Thyroid gland (tissue), 4 donors: ENCODE measurements around the gene ST8SIA5. TPM values are rescaled to one million over a fixed set of nuclear protein-coding genes. Genes with fewer than 3 reads are reported as not detected.

Experiments
- DNase-seq, 2 donors: peaks; one replicate each; pipeline ENCODE4 v3.0.0-alpha.2; 2019
- H3K27ac ChIP-seq, 3 donors: fragments of 200-600 bp; sonication (generic); 1 replicate in 2 of 3; 2 replicates in 1 of 3; pipeline ENCODE4 v1.5.1; 2016 to 2019; ENCODE audit warnings: mild to moderate bottlenecking in 1 of 3, moderate library complexity in 1 of 3
- H3K27me3 ChIP-seq: fragments of 200-600 bp; sonication (generic); one replicate; pipeline ENCODE4 v1.5.1; 2019
- H3K36me3 ChIP-seq, 2 donors: fragments of 200-600 bp; sonication (generic); one replicate each; pipeline ENCODE4 v1.5.1; 2016 to 2019
- H3K4me1 ChIP-seq, 2 donors: fragments of 200-600 bp; sonication (generic); one replicate each; pipeline ENCODE4 v1.5.1; 2017 to 2019
- H3K4me3 ChIP-seq, 3 donors: fragments of 200-600 bp; sonication (generic); replicated peaks in 1 of 3; 1 replicate in 2 of 3; 2 replicates in 1 of 3; pipeline ENCODE4 v1.5.1; 2016; ENCODE audit warnings: mild to moderate bottlenecking in 1 of 3
- H3K9me3 ChIP-seq: fragments of 200-600 bp; sonication (generic); one replicate; pipeline ENCODE4 v1.5.1; 2017
- CTCF ChIP-seq, 6 experiments: fragments of 200-600 bp in 3 of 6; fragments of 450-650 bp in 3 of 6; sonication (generic) in 3 of 6; IDR thresholded peaks; one replicate each; pipeline ENCODE4 v1.5.1; 2016 to 2019; ENCODE audit warnings: antibody characterized with exemption in 6 of 6, mild to moderate bottlenecking in 2 of 6, inconsistent platforms in 1 of 6, moderate library complexity in 1 of 6
- POLR2A ChIP-seq, 2 donors: fragments of 450-650 bp; IDR thresholded peaks; one replicate each; pipeline ENCODE4 v1.6.1; 2017; ENCODE audit warnings: antibody characterized with exemption in 2 of 2, mild to moderate bottlenecking in 2 of 2, moderate library complexity in 1 of 2
- WGBS, 2 donors: methylation state at CpG; one replicate each; pipeline ENCODE4 v1.1.5; 2017; 5-methylcytosine and 5-hydroxymethylcytosine counted together
- intact Hi-C: fragments of 100-400 bp; cut with DNase I; formaldehyde crosslinking; loops from one replicate; pipeline ENCODE4 v1.15.1; 2023
- total RNA-seq, 4 donors: library from RNA; depleted of rRNA; stranded (reverse); fragments of >200 nt; gene quantifications; one replicate each; pipeline ENCODE4 v1.2.3, GENCODE V29; 2016

ST8SIA5 gene
- total RNA-seq, 4 donors from 2014 or later: 0.04 to 1.2 (median 0.24) TPM; not detected in 1

GRCh38 chr18:46716827-46717226 is 40.0 kb downstream of the ST8SIA5 start:
- no peaks in the 10 kb centered on the region for H3K36me3 ChIP-seq
- TF ChIP-seq POLR2A (IDR thresholded peaks at IDR 0.05) (no peak), CTCF (IDR thresholded peaks at IDR 0.05) (no peak)
- intact Hi-C loops: no loop called here
- H3K27me3 ChIP-seq: no peaks in the 10 kb centered on the region
- no peak overlapping the region for H3K4me3 ChIP-seq
- DNase-seq: no peak
- WGBS, 2 donors: 77 to 78% methylated on average over 2 of the region's 2 CpGs
- no peak overlapping the region for H3K27ac ChIP-seq
- H3K4me1 ChIP-seq: no peaks in the 10 kb centered on the region
- H3K9me3 ChIP-seq: no peaks in the 10 kb centered on the region

- intact Hi-C loops: no loop called here
- no peak for TF ChIP-seq CTCF (IDR thresholded peaks at IDR 0.05)
- TF ChIP-seq POLR2A (IDR thresholded peaks at IDR 0.05): no peak
- Histone ChIP-seq H3K27me3 (no peaks in the 10 kb centered on the region), H3K4me3 (no peak overlapping the region), H3K9me3 (no peaks in the 10 kb centered on the region), H3K4me1 (no peaks in the 10 kb centered on the region), H3K27ac (no peak overlapping the region), H3K36me3 (no peaks in the 10 kb centered on the region)
- WGBS, 2 donors: 85 to 93% methylated on average over 5 of the region's 5 CpGs
- DNase-seq: no peak
These were observed 40.5 kb downstream of the ST8SIA5 start for GRCh38 chr18:46716336-46716735.

GRCh38 chr18:46715062-46715461 is 41.8 kb downstream of the ST8SIA5 start:
- Histone ChIP-seq H3K9me3 (no peaks in the 10 kb centered on the region), H3K36me3 (no peaks in the 10 kb centered on the region), H3K27me3 (no peaks in the 10 kb centered on the region), H3K27ac (no peak overlapping the region), H3K4me1 (no peaks in the 10 kb centered on the region), H3K4me3 (no peak overlapping the region)
- DNase-seq: no peak
- WGBS, 2 donors: 56 to 64% methylated on average over 5 of the region's 5 CpGs
- intact Hi-C loops: no loop called here
- TF ChIP-seq CTCF (IDR thresholded peaks at IDR 0.05): no peak
- no peak for TF ChIP-seq POLR2A (IDR thresholded peaks at IDR 0.05)

DNA sequence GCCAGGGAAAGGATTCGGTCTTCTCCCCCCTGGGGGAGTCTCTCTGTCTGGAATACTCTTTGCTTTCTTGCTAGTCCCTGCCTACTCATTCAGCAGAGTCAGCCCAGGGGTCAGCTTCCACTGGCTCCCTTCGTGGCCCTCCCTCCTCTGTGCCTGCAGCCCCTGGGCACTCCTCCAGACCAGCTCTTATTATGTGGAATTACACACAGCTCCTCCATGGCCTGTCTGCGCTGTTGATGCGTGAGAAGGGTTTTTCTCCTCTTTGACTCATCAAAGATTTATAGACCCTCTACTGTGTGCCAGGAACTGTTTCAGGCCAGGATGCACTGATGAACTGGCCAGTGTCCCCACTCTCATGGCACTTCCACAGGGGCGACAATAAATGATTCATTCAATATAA is 44.4 kb downstream of the ST8SIA5 start:
- Histone ChIP-seq H3K36me3 (no peaks in the 10 kb centered on the region), H3K27ac (no peak overlapping the region), H3K4me3 (no peak overlapping the region), H3K9me3 (no peaks in the 10 kb centered on the region), H3K27me3 (no peaks in the 10 kb centered on the region), H3K4me1 (no peaks in the 10 kb centered on the region)
- TF ChIP-seq CTCF (IDR thresholded peaks at IDR 0.05): no peak
- no peak for TF ChIP-seq POLR2A (IDR thresholded peaks at IDR 0.05)
- no peak for DNase-seq
- intact Hi-C loops: no loop called here
- 50 to 69% methylated on average over 5 of the region's 5 CpGs for WGBS, 2 donors

DNA sequence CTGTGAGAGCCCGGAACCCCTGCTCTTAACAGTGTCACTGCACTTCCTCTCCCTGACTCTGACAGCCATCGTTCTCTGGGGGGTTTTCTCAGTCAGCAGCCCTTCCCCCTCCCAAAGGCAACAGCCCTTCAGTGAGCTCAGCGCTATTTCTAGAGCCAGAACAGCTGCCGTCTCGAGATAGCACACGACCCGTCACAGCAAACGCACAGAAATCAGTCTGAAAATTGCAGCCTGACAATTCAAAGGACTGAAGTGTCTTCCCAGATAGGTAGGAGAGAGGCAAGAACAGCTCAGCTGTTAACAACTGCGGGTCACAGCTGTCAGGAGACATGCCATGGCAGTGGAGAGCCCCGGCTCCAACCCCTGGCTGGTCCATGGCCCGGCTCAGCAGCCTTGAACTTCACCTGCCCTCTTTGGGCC is 45.4 kb downstream of the ST8SIA5 start:
- WGBS, 2 donors: 47 to 61% methylated on average over 9 to 10 of the region's 11 CpGs
- intact Hi-C loops: no loop called here
- H3K36me3 ChIP-seq: no peaks in the 10 kb centered on the region

More for the DNA sequence above, 45.4 kb downstream of the ST8SIA5 start:
- Histone ChIP-seq H3K27ac (no peak overlapping the region), H3K9me3 (no peaks in the 10 kb centered on the region), H3K4me3 (no peak overlapping the region), H3K4me1 (no peaks in the 10 kb centered on the region), H3K27me3 (no peaks in the 10 kb centered on the region)
- no peak for DNase-seq
- no peak for TF ChIP-seq CTCF (IDR thresholded peaks at IDR 0.05)
- no peak for TF ChIP-seq POLR2A (IDR thresholded peaks at IDR 0.05)
